Mesendoderm (in vitro differentiated cells): ENCODE measurements around the gene PLCXD1. TPM values are rescaled to one million over a fixed set of nuclear protein-coding genes. Genes with fewer than 3 reads are reported as not detected.
A peak's percentile ranks its signal among the peaks of the same experiment; 100 is the strongest.
"Not testable (repeated sequence)": the region's sequence is repeated elsewhere in the genome, so short reads cannot be mapped to it uniquely, and the experiment has no call there.

Source experiments
- DNase-seq: peaks from one replicate; pipeline ENCODE4 v3.0.0; 2013
- H2AK5ac ChIP-seq: 2 replicates; pipeline ENCODE4 v1.6.1; 2013; ENCODE audit warnings: low read length, inconsistent platforms
- H2BK120ac ChIP-seq: 2 replicates; pipeline ENCODE4 v1.6.1; 2013; ENCODE audit warnings: low read depth, mild to moderate bottlenecking, low read length, moderate library complexity, mixed read lengths
- H2BK15ac ChIP-seq: replicated peaks from 2 replicates; pipeline ENCODE4 v1.6.1; 2013; ENCODE audit warnings: low read depth, mild to moderate bottlenecking, moderate library complexity
- H2BK5ac ChIP-seq: 2 replicates; pipeline ENCODE4 v1.6.1; 2013; ENCODE audit warnings: low read length, inconsistent platforms
- H3K18ac ChIP-seq: 2 replicates; pipeline ENCODE4 v1.6.1; 2013; ENCODE audit warnings: mild to moderate bottlenecking, low read length, mixed read lengths
- H3K23ac ChIP-seq: one replicate; pipeline ENCODE4 v1.6.1; 2013; ENCODE audit warnings: low read length
- H3K27ac ChIP-seq: 2 replicates; pipeline ENCODE4 v1.5.1; 2013; ENCODE audit warnings: low read depth, mild to moderate bottlenecking, inconsistent platforms, low read length, moderate library complexity
- H3K27me3 ChIP-seq: 2 replicates; pipeline ENCODE4 v1.6.1; 2013; ENCODE audit warnings: low read length, control low read depth, mild to moderate bottlenecking, inconsistent platforms; ENCODE audit not compliant: insufficient read depth, poor library complexity
- H3K36me3 ChIP-seq: 2 replicates; pipeline ENCODE4 v1.6.1; 2013; ENCODE audit warnings: low read length, inconsistent platforms; ENCODE audit not compliant: control insufficient read depth, insufficient read depth
- H3K4ac ChIP-seq: one replicate; pipeline ENCODE4 v1.6.1; 2013; ENCODE audit warnings: low read depth, mild to moderate bottlenecking, low read length, moderate library complexity
- H3K4me1 ChIP-seq: 2 replicates; pipeline ENCODE4 v1.6.1; 2013; ENCODE audit warnings: low read depth, low read length, inconsistent platforms; ENCODE audit not compliant: control insufficient read depth
- H3K4me2 ChIP-seq: 2 replicates; pipeline ENCODE4 v1.6.1; 2013; ENCODE audit warnings: low read length
- H3K4me3 ChIP-seq: 2 replicates; pipeline ENCODE4 v1.5.1; 2013; ENCODE audit warnings: mild to moderate bottlenecking, low read length
- H3K56ac ChIP-seq: one replicate; pipeline ENCODE4 v1.6.1; 2013; ENCODE audit warnings: low read length
- H3K79me1 ChIP-seq: 2 replicates; pipeline ENCODE4 v1.6.1; 2013; ENCODE audit warnings: low read length, inconsistent platforms
- H3K79me2 ChIP-seq: 2 replicates; pipeline ENCODE4 v1.6.1; 2013; ENCODE audit warnings: mild to moderate bottlenecking, low read length; ENCODE audit not compliant: control insufficient read depth, insufficient read depth
- H3K9ac ChIP-seq: 2 replicates; pipeline ENCODE4 v1.6.1; 2013; ENCODE audit warnings: low read length, inconsistent platforms
- H4K5ac ChIP-seq: one replicate; pipeline ENCODE4 v1.6.1; 2013; ENCODE audit warnings: low read length
- H4K8ac ChIP-seq: one replicate; pipeline ENCODE4 v1.6.1; 2013; ENCODE audit warnings: low read depth, mild to moderate bottlenecking, control low read depth, low read length, moderate library complexity
- WGBS: extraction: QIAGEN DNeasy Blood & Tissue Kit; methylation state at CpG from one replicate; pipeline ENCODE4 v1.1.7; 2013; ENCODE audit warnings: low lambda C conversion rate, missing lambda C conversion rate; ENCODE audit not compliant: insufficient coverage; ENCODE audit errors: extremely low coverage; 5-methylcytosine and 5-hydroxymethylcytosine counted together
- polyA plus RNA-seq, 2 experiments: library from polyadenylated mRNA; stranded (reverse); fragments of 200-250 nt; gene quantifications; one replicate each; pipeline ENCODE4 v1.2.3, GENCODE V29; 2013

Gene PLCXD1
- polyA plus RNA-seq (2013, experiment 1 of 2): 24.1 TPM
- 26.6 TPM for polyA plus RNA-seq (2013, experiment 2 of 2)

GRCh38 chrX:281166-281999, at the start of gene PLCXD1:
Gene PLCXD1, plus strand, starts transcription at chrX:281381. Its CDS starts 2,807 bp downstream, at chrX:284188.
- no peak within 1 kb of the TSS for H2BK15ac ChIP-seq
- H2BK5ac ChIP-seq: peak within 1 kb of the TSS; percentile 97
- peaks cover 12% of the 10 kb centered on the region for H3K79me2 ChIP-seq
- peaks cover 13% of the 10 kb centered on the region for H3K79me1 ChIP-seq
- H3K27ac ChIP-seq: peak within 1 kb of the TSS; percentile 99
- peak within 1 kb of the TSS; percentile 94 for H3K56ac ChIP-seq
- DNase-seq: peak; percentile 98
- H3K4ac ChIP-seq: peak within 1 kb of the TSS; percentile 28
- peak within 1 kb of the TSS; percentile 79 for H3K4me2 ChIP-seq
- H2AK5ac ChIP-seq: peak within 1 kb of the TSS; percentile 83
- no peak within 1 kb of the TSS for H4K5ac ChIP-seq
- H4K8ac ChIP-seq: no peak within 1 kb of the TSS
- peak within 1 kb of the TSS; percentile 99 for H3K23ac ChIP-seq
- no CpG with 5 or more reads among the region's 25 CpGs for WGBS
- H3K4me3 ChIP-seq: peak within 1 kb of the TSS; percentile 84
- H3K27me3 ChIP-seq: no peaks in the 10 kb centered on the region
- peak within 1 kb of the TSS; percentile 60 for H3K18ac ChIP-seq
- peak within 1 kb of the TSS; percentile 95 for H3K9ac ChIP-seq
- H2BK120ac ChIP-seq: peak within 1 kb of the TSS; percentile 19
- peaks cover 4% of the 10 kb centered on the region for H3K4me1 ChIP-seq
- peaks cover 12% of the 10 kb centered on the region for H3K36me3 ChIP-seq

- not testable (repeated sequence) for H3K27me3 ChIP-seq, H3K18ac ChIP-seq
- WGBS: no CpG with 5 or more reads among the region's 45 CpGs
Measured at GRCh38 chrX:231637-232277, 49.4 kb upstream of the PLCXD1 start.

GRCh38 chrX:232278-232655, 48.9 kb upstream of the PLCXD1 start:
- not testable (repeated sequence) for H2BK15ac ChIP-seq, H3K56ac ChIP-seq, H2AK5ac ChIP-seq, H3K4me2 ChIP-seq, H3K27ac ChIP-seq, H4K8ac ChIP-seq, H3K4me3 ChIP-seq, H3K27me3 ChIP-seq, H3K79me2 ChIP-seq, H3K9ac ChIP-seq, H2BK5ac ChIP-seq, H3K18ac ChIP-seq, H3K23ac ChIP-seq, H3K4me1 ChIP-seq, H3K79me1 ChIP-seq, H2BK120ac ChIP-seq, H3K4ac ChIP-seq, H3K36me3 ChIP-seq, DNase-seq, H4K5ac ChIP-seq
- WGBS: no CpG with 5 or more reads among the region's 42 CpGs

More at GRCh38 chrX:231637-232277, 49.4 kb upstream of the PLCXD1 start:
- H3K79me2 ChIP-seq, H3K4ac ChIP-seq, H3K4me2 ChIP-seq, DNase-seq, H2BK15ac ChIP-seq, H4K8ac ChIP-seq, H3K36me3 ChIP-seq, H2BK120ac ChIP-seq, H3K9ac ChIP-seq, H3K56ac ChIP-seq, H3K23ac ChIP-seq, H3K27ac ChIP-seq, H3K79me1 ChIP-seq, H4K5ac ChIP-seq, H2AK5ac ChIP-seq, H3K4me3 ChIP-seq, H3K4me1 ChIP-seq, H2BK5ac ChIP-seq: not testable (repeated sequence)

GRCh38 chrX:236201-236600, 45.0 kb upstream of the PLCXD1 start:
- H3K4me3 ChIP-seq, H3K18ac ChIP-seq, DNase-seq, H3K9ac ChIP-seq, H4K5ac ChIP-seq, H4K8ac ChIP-seq, H2BK5ac ChIP-seq, H3K23ac ChIP-seq, H3K4ac ChIP-seq, H3K4me1 ChIP-seq, H3K36me3 ChIP-seq, H3K4me2 ChIP-seq, H3K79me2 ChIP-seq, H2AK5ac ChIP-seq, H3K27ac ChIP-seq, H2BK15ac ChIP-seq, H3K27me3 ChIP-seq, H3K56ac ChIP-seq, H2BK120ac ChIP-seq, H3K79me1 ChIP-seq: not testable (repeated sequence)
- no CpG with 5 or more reads among the region's 6 CpGs for WGBS

GRCh38 chrX:250965-251364, 30.2 kb upstream of the PLCXD1 start:
- H3K23ac ChIP-seq: no peak overlapping the region
- H4K8ac ChIP-seq: no peak overlapping the region
- H3K9ac ChIP-seq: no peak overlapping the region
- no peak overlapping the region for H2BK5ac ChIP-seq
- no peaks in the 10 kb centered on the region for H3K36me3 ChIP-seq
- WGBS: no CpG with 5 or more reads among the region's 14 CpGs
- H3K27me3 ChIP-seq: no peaks in the 10 kb centered on the region
- H3K4me1 ChIP-seq: no peaks in the 10 kb centered on the region
- no peak overlapping the region for H3K4me3 ChIP-seq
- H3K4me2 ChIP-seq: no peak overlapping the region
- no peak overlapping the region for H2AK5ac ChIP-seq
- no peak overlapping the region for H3K4ac ChIP-seq
- no peak overlapping the region for H3K27ac ChIP-seq
- no peaks in the 10 kb centered on the region for H3K79me1 ChIP-seq
- no peak overlapping the region for H2BK15ac ChIP-seq
- no peak for DNase-seq
- H2BK120ac ChIP-seq: no peak overlapping the region
- H4K5ac ChIP-seq: no peak overlapping the region
- H3K79me2 ChIP-seq: no peaks in the 10 kb centered on the region
- no peak overlapping the region for H3K18ac ChIP-seq
- H3K56ac ChIP-seq: no peak overlapping the region
